K562 (cell line): Measurements from ENCODE around the gene DIP2A.

Source experiments
- SIN3A ChIP-seq, 2 experiments: fragments of 150-350 bp in 1 of 2; IDR thresholded peaks; 2 replicates each; pipeline ENCODE4 v1.6.1; 2011 to 2016; ENCODE audit warnings: borderline replicate concordance in 2 of 2, low read depth in 2 of 2, low read length in 2 of 2, mild to moderate bottlenecking in 2 of 2, moderate library complexity in 2 of 2; ENCODE audit not compliant: control insufficient read depth in 1 of 2
- ZNF12 ChIP-seq: sonication (generic); formaldehyde crosslinking; IDR thresholded peaks from 2 replicates; pipeline ENCODE4 v1.4.0; 2020; ENCODE audit warnings: mild to moderate bottlenecking, missing genetic modification reagents

GRCh38 chr21:46413365-46413696 lies 45.4 kb upstream of the DIP2A start:
- TF ChIP-seq ZNF12 (no peak), SIN3A (IDR thresholded peaks at IDR 0.05; ENCODE audit: borderline replicate concordance in 2 of 2, control insufficient read depth in 1 of 2, low read depth in 2 of 2, low read length in 2 of 2) (no peak)
